HG03439 (cell line): ENCODE measurements around the gene OPRM1.
"Not testable (repeated sequence)": the region's sequence is repeated elsewhere in the genome, so short reads cannot be mapped to it uniquely, and the experiment has no call there.

Source experiments
- ATAC-seq: cut with Tn5 transposase; IDR thresholded peaks from one replicate; pipeline ENCODE4 v1.9.1; 2021; ENCODE audit warnings: mild to moderate bottlenecking, moderate library complexity; ENCODE audit not compliant: unreplicated experiment

The OPRM1 gene

GRCh38 chr6:154039231-154039842, at the start of gene OPRM1:
Gene OPRM1, plus strand, starts transcription at chr6:154039240. Its CDS starts 305 bp downstream, at chr6:154039545.
- no peak for ATAC-seq

DNA sequence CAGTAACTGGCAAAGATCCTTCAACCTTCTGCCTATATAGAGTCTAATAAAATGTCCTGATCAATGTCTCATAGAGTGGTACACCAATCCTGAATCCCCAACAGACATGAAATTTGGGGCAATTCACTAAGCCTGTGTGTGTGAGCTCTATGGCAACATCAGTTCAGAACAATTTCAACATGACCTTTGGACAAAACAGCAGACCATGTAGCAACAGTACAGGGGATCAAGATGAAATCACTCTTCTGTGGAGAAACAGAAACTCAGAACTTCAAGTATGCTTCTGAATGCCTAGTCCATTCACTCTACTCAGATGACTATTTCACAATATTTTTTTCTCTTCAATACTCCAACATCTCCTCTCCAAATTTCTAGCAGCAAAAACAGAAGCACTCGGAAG, 49.1 kb upstream of the OPRM1 start:
- no peak for ATAC-seq

DNA sequence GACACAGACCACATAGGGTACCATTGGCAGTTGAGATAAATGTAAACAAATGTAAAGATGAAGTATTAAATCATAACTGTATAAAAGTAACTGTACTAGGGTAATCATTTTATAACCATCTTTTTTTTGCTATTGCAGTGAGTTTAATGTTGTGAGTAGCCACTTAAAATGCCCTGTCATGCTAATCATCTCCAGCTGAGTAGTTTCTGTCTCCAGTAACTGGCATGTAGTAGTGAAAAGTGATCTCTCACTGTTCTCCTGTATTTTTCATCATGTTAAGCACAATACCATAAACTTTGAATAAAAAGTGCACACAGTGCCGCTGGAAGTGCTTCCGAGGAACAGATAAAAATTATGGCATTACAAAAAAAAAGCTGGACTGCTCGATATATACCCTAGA, 45.0 kb upstream of the OPRM1 start:
- no peak for ATAC-seq

- ATAC-seq = no peak
Observed at GRCh38 chr6:153994811-153995210, 44.2 kb upstream of the OPRM1 start.

DNA sequence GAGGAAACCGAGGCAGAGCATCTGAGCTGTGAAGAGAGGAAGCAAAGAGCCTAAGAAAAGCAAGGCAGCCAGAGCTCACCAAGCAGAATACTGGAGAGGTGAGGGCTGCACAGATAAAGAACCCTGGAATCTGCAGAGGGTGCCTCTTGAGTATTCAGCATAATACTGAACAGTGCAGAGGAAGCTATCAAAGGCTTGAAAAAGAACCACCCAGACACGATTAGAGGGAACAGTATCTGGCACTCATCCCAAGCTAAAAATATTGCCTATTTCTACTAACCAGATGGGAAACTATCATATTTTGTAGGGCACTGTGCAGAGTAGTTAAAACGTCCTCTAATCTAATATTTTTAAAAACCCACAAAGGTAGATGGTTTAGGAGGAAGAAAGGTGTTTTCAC, 41.8 kb upstream of the OPRM1 start:
- no peak for ATAC-seq

- ATAC-seq = no peak
Observed at GRCh38 chr6:154001494-154002285, 37.4 kb upstream of the OPRM1 start.

- no peak for ATAC-seq
Observed at GRCh38 chr6:154002894-154003293, 36.1 kb upstream of the OPRM1 start.

GRCh38 chr6:154010371-154010770, 28.7 kb upstream of the OPRM1 start:
- ATAC-seq = no peak

GRCh38 chr6:154012852-154013251, 26.2 kb upstream of the OPRM1 start:
- ATAC-seq = no peak

DNA sequence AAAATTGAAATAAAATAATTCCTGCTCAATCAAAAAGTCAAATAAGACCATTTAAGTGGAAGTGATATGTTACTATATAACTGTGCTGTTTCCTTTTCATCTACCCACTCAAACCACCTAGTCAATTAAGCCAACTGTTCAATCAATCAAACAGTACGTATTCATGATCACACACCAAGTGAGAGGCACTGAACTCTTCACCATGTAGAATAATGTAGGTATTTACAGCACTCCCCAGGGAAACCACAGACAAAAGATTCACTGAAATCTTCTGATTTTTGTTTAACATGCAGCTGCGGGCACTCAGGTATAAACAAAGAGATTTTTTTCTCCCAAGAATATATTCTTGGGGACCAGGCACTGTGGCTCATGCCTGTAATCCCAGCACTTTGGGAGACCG, 21.3 kb upstream of the OPRM1 start:
- ATAC-seq = no peak

GRCh38 chr6:154030646-154031045, 8.4 kb upstream of the OPRM1 start:
- no peak for ATAC-seq

DNA sequence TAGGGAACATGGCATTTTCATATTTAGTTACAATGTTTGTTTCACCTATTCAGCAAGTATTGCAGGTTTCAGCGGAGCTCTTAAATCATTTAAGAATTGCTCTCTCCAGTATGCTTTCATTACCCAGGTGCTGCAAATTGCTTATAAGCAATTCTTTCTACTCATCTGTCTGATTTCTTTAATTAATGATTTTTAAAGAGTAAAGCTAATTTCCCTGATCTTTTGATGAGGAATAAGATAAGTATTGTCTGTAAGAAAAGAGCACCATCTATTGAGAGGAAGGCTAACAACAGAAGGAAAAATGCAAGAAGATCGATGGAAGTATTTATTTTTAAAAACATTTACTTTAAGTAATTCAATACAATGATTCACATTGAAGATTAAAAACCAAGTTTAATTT, 2.0 kb downstream of the OPRM1 start:
- ATAC-seq = no peak

- ATAC-seq = no peak
Observed at GRCh38 chr6:154053141-154053540, 14.1 kb downstream of the OPRM1 start.

DNA sequence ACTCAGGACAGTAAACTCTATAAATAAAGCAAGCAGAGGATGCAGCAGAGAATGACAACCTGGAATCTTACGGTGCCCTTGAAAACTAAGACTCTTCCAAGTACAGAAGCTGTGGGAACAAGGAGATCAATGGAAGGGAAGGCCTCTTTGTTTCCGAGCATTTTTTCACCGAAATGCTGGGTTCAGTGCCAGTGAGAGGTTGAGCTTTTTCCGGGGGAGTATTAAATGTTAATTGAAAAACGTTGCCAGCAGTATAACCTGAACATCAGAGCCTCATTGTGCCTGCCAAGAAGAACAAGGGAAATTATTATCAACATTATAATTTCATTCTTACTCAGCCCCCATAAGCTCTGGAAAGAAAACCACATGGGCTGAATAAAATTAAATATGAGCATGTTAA, 17.5 kb downstream of the OPRM1 start:
- no peak for ATAC-seq

GRCh38 chr6:154057098-154057497, 18.1 kb downstream of the OPRM1 start:
- ATAC-seq = no peak

GRCh38 chr6:154058963-154059680, 20.1 kb downstream of the OPRM1 start:
- no peak for ATAC-seq

- ATAC-seq = no peak
Observed at GRCh38 chr6:154060076-154060475, 21.0 kb downstream of the OPRM1 start.

- ATAC-seq = no peak
Observed at GRCh38 chr6:154070041-154070440, 31.0 kb downstream of the OPRM1 start.

GRCh38 chr6:154070657-154071056, 31.6 kb downstream of the OPRM1 start:
- ATAC-seq = no peak

DNA sequence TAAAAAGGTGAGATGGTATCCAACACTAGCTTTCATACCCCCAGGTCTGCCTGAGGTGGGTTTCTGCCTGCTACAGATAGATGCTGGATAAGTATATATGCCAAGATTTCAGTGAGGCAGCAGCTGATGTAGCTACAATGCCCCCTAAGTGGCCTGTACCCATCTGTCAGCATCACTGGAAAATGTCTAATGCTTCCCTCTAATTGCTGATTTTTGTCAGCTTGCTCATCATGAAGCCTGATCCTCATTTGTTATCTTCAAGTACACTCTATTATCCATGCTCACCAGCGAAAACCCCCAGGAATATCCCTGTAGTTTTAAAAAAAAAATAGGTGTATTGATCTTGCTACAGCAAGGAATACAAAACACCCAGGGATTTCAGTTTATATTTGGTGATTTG, 32.2 kb downstream of the OPRM1 start:
- no peak for ATAC-seq

DNA sequence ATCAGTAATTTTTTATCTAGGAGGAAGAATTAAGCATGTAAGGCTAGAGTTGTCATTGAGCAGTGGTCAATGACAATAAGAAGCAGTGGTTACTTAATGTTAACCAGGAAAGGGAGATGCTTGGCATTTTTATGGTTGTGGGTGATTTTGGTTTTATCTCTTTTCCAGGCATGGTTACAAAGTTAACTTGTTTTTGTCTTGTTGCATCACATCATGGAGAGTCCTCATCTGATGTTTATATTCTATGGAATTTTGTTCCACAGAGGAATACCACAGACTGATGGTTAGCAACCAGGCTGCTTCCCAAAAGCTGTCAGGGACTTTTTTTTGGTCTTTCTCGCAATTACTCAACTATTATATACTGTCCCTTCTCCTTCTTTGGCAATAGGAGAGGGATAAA, 32.7 kb downstream of the OPRM1 start:
- no peak for ATAC-seq

- ATAC-seq = not testable (repeated sequence)
Observed at GRCh38 chr6:154078596-154078995, 39.6 kb downstream of the OPRM1 start.
